Raji (cell line): ENCODE results near the gene OCSTAMP.

Experiments used
- POLR2A ChIP-seq: IDR thresholded peaks from 2 replicates; pipeline ENCODE4 v1.6.1; 2011; ENCODE audit warnings: low read depth, low read length, control low read depth; ENCODE audit not compliant: insufficient read depth

OCSTAMP gene

DNA sequence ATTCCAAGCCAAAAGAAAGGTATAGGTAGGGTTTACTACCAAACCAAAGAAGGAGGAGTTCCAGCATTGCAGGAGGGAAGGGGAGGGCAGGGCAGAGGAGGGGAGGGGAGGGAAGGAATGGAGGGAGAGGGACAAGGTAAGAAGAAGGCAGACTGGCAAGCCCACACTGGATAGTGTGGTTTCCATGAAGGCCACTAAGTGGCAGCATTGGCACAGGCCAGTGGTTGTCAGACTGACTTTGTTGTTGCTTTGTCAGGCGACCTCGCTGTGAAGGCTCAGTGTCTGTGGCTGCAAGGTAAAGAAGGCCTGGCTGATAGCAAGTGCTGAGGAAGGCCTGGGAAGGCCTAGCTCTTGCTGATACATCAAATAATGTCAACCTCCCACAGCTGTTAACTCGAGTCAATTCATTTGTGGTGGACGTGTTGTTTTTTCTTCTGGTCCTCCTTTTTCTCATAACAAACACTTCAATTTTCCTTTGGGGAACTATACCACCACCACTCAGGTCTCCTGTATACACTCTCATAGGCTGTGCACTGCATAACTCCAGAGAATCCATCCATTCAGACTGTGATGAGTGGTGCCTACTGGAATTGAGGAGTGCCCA, 29.4 kb downstream of the OCSTAMP start:
- no peak for TF ChIP-seq POLR2A

DNA sequence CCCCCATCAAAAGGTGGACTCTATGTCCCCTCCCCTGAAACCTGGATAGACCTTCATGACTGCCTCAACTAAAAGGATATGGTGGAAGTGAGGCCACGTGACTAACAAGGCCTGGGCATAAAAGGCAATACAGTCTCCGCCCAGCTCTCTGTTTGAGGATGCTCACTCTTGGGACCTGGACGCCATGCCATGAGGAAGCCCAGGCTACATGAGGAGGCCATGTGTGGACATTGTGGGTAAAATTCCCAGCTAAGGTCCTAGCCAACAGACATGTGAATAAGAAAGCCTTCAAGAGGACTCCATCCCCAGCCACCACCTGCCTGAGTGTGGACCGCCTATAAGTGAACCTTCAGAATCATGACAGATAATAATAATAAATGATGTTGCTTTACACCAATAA, 29.9 kb downstream of the OCSTAMP start:
- no peak for TF ChIP-seq POLR2A

GRCh38 chr20:46519471-46520068, 30.9 kb downstream of the OCSTAMP start:
- TF ChIP-seq POLR2A: no peak

DNA sequence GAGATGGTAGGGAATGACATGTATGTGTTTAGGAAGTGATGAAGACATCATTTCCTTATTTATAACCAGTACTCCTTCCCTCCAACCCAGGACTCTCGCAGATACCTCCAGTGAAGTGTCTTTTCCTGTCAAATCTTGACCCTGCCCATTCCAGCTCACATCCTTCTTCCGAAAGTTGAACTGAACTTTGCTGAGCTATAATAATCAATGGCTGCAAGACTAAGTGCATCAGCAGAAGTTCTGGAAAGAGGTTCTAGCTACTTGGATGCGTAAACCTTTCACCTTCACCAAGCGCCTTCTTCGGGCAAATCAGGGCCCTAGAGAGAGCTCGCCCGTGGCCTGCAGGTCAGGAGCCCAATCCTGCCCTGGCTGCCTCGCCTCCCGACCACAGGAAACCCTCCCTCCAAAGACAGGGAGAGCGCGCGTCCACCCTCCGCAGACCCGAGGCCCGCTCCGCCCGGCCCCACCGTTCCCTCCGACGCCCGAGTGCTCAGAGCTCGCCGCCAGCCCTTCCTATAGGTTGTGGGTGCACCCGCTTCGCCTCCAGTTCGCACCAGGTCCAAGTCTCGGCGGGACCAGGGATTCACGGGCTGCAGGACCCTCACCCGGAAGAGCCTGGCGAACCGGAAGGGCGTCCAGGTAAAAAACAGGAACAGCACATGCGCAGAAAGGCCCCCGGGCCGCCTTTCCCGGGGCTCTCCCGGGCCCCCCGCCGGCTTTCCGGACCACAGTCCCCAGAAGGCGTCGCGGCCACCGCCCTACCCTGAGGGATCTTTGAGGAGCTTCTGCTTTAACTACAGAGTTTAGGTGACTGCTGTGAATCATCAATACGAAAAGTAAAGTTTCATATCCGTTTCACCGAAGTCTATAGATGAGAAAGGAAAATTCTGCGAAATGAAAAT, 37.3 kb downstream of the OCSTAMP start, which contains the start of gene ZNF334:
Gene ZNF334 (minus strand): TSS at position 617 of the 902 bp plus-strand sequence. CDS start 1,457 bp downstream, outside the sequence.
- TF ChIP-seq POLR2A: no peak

DNA sequence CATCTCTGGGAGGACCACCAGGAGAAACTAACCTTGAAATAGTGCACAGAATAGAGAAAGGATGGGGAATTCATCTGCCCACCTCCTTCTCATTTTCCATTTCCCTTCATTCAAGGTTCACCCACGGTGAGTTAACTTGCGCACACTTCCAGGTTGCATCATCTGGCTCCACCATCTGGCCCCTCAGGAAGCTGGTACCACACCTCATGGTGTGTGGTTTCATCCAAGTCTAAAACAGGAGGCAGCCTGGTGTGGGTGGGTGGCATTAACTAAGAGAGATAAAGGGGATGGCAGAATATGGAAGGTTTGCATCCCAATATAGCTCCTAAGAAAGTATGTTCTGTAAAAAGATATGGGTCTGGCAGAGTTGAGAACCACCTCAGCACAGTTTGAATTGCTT, 40.9 kb downstream of the OCSTAMP start:
- no peak for TF ChIP-seq POLR2A

DNA sequence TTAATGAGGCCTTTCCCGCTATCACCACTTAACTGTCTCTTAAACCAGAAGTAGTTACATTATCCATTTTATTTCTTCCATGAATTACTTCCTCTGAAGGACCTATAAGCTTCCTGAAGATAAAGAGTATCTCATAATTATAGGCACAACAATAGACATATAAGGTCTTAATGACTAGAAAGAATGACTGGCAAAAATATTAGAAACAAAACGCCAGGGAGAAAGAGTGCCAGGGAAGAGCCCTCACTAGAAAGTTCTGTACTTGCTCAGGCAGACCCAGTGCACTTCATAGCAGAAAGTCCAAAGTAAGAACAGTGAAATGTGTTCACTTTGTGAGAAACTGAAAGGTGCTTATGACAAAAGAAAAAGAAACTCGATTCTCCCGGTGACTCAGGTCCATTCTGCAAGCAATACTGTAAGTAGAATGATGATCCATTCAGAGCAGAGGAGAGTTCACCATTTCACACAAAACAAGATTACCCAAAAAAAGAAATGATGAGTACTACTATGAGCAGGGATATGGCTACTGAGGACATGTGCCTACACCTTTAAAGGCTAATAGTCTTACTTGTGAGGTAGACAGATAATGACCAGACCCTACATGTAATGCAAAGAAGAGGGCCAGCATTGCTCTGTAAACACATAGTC, 42.6 kb downstream of the OCSTAMP start:
- TF ChIP-seq POLR2A: no peak

- TF ChIP-seq POLR2A: no peak
Measured at GRCh38 chr20:46505506-46505905, 44.9 kb downstream of the OCSTAMP start.

DNA sequence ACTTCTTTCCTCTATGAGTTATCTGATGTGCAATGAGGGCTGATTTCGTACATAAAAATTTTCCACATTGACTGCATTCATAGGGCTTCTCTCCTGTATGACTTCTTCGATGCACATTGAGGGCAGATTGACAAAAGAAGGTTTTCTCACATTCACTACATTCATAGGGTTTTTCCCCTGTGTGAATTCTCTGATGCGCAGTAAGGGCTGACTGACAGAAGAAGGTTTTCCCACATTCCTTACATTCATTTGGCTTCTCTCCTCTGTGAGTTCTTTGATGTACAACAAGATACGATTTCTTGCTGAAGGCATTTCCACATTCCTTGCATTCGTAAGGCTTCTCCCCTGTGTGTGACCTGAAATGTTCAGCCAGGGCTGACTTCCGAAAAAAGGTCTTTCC, 48.5 kb downstream of the OCSTAMP start:
- no peak for TF ChIP-seq POLR2A

DNA sequence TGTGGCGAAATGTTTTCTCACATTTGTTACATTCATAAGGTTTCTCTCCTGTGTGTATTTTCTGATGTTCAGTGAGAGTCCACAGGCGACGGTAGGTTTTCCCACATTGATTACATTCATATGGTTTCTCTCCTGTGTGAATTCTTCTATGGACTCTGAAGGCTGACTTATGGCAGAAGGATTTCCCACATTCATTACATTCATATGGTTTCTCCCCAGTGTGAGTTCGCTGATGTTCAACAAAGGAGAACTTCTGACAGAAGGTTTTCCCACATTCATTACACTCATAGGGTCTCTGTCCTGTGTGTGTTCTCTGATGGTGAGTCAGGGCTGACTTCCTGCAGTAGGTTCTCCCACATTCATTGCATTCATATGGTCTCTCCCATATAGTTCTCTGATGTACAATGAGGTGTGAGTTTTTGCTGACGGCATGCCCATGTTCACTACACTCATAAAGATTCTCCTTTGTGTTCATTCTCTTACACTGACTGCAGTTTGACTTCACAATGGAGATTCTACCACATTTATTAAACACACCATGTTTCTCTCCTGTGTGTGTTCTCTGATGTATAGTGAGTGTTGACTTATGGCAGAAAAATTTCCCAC, 49.0 kb downstream of the OCSTAMP start:
- TF ChIP-seq POLR2A: no peak

DNA sequence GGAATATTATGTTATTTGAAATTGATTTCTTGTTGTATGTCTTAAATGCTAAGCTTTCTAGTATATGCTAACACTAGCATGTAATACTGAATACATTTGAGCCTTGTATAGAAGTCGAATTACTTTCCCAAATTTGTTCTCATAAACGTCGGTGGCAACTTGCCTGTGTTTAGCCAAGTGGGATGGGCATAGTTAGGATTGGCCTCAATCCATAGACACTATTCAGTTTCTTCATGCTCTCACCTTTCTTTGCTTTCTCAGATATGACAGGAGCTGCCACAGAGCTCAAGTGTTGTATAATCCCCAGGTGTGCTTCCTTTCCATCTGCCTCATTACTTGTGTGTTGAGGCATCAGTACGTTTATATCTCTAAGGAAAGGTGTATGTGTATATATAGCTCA, 56.4 kb downstream of the OCSTAMP start:
- TF ChIP-seq POLR2A: no peak

GRCh38 chr20:46491354-46491753, 59.1 kb downstream of the OCSTAMP start:
- no peak for TF ChIP-seq POLR2A
